C4-2B (cell line): ENCODE data around the gene STYK1.

ENCODE experiments used
- ZFX ChIP-seq: fragments of 450-650 bp; IDR thresholded peaks from 2 replicates; pipeline ENCODE4 v1.6.1; 2017
- TF ChIP-seq, protein P1 (sequence below): fragments of 450-650 bp; conservative IDR thresholded peaks from 2 replicates; pipeline ENCODE4 v1.5.1; 2017; ENCODE audit warnings: mild to moderate bottlenecking

- TF ChIP-seq, protein P1, sequence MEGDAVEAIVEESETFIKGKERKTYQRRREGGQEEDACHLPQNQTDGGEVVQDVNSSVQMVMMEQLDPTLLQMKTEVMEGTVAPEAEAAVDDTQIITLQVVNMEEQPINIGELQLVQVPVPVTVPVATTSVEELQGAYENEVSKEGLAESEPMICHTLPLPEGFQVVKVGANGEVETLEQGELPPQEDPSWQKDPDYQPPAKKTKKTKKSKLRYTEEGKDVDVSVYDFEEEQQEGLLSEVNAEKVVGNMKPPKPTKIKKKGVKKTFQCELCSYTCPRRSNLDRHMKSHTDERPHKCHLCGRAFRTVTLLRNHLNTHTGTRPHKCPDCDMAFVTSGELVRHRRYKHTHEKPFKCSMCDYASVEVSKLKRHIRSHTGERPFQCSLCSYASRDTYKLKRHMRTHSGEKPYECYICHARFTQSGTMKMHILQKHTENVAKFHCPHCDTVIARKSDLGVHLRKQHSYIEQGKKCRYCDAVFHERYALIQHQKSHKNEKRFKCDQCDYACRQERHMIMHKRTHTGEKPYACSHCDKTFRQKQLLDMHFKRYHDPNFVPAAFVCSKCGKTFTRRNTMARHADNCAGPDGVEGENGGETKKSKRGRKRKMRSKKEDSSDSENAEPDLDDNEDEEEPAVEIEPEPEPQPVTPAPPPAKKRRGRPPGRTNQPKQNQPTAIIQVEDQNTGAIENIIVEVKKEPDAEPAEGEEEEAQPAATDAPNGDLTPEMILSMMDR, result no peak
- no peak for TF ChIP-seq ZFX
Observed at GRCh38 chr12:10641735-10642500, 31.9 kb downstream of the STYK1 start.
